B cell (primary cell): ENCODE measurements around the gene HTRA3.

Experiments used
- CTCF ChIP-seq: fragments of 200-600 bp; IDR thresholded peaks from one replicate; pipeline ENCODE4 v1.8.0; 2022; ENCODE audit warnings: antibody characterized with exemption, mild to moderate bottlenecking
- EZH2 ChIP-seq: IDR thresholded peaks from 2 replicates; pipeline ENCODE4 v1.6.1; 2012; ENCODE audit warnings: borderline replicate concordance, low read depth, mild to moderate bottlenecking, moderate library complexity, low read length; ENCODE audit not compliant: insufficient read depth, poor library complexity, severe bottlenecking

GRCh38 chr4:8333726-8334460 is 64.3 kb downstream of the HTRA3 start:
- TF ChIP-seq CTCF = no peak
- no peak for TF ChIP-seq EZH2
